MM.1S (cell line): ENCODE results near the gene DGUOK.

ENCODE experiments used
- EZH2phosphoT487 ChIP-seq: fragments of 300-600 bp; sonication (generic); IDR thresholded peaks from 2 replicates; pipeline ENCODE4 v1.6.1; 2018; ENCODE audit warnings: antibody characterized with exemption, low read length
- TF ChIP-seq, protein P1 (sequence below): fragments of 300-600 bp; sonication (generic); IDR thresholded peaks from 2 replicates; pipeline ENCODE4 v1.5.1; 2016; ENCODE audit warnings: antibody characterized with exemption, low read length, mixed read lengths

DNA sequence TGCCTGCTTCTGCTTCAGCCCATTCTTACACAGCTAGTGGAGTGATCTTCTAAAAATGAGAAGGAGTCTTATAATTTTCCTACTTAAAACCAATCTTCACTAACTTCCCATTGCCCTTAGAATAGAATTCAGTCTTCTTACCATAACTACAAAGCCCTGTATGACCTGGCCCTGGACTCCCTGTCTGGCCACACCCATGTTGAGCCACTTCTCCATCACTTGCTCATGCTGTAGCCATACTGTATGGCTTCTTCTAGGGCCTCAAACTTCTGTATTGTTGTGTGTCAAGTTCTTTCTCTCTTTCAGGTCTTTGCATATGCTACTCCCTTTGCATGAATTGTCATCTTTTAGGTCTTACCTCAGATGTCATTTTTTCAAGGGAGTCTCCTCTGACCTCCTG lies 11.2 kb downstream of the DGUOK start:
- TF ChIP-seq EZH2phosphoT487, result no peak
- TF ChIP-seq, protein P1, sequence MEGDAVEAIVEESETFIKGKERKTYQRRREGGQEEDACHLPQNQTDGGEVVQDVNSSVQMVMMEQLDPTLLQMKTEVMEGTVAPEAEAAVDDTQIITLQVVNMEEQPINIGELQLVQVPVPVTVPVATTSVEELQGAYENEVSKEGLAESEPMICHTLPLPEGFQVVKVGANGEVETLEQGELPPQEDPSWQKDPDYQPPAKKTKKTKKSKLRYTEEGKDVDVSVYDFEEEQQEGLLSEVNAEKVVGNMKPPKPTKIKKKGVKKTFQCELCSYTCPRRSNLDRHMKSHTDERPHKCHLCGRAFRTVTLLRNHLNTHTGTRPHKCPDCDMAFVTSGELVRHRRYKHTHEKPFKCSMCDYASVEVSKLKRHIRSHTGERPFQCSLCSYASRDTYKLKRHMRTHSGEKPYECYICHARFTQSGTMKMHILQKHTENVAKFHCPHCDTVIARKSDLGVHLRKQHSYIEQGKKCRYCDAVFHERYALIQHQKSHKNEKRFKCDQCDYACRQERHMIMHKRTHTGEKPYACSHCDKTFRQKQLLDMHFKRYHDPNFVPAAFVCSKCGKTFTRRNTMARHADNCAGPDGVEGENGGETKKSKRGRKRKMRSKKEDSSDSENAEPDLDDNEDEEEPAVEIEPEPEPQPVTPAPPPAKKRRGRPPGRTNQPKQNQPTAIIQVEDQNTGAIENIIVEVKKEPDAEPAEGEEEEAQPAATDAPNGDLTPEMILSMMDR, result no peak
